DOHH2 (cell line): ENCODE data around the gene WDR48.

Experiments used
- H3F3A ChIP-seq: fragments of 200-600 bp; sonication (generic), shearing (Covaris generic); 2 replicates; pipeline ENCODE4 v1.6.0; 2016; ENCODE audit warnings: antibody characterized with exemption, mild to moderate bottlenecking; ENCODE audit not compliant: control insufficient read depth, insufficient read depth
- H3K27ac ChIP-seq: fragments of 200-600 bp; sonication (generic); 2 replicates; pipeline ENCODE4 v1.5.1; 2014; ENCODE audit warnings: low read depth, mild to moderate bottlenecking, low read length, moderate library complexity
- H3K27me3 ChIP-seq: fragments of 200-600 bp; sonication (generic); 2 replicates; pipeline ENCODE4 v1.6.1; 2014; ENCODE audit warnings: mild to moderate bottlenecking, low read length, mixed read lengths; ENCODE audit not compliant: control insufficient read depth
- H3K36me3 ChIP-seq: fragments of 200-600 bp; sonication (generic); 2 replicates; pipeline ENCODE4 v1.6.1; 2014; ENCODE audit warnings: mild to moderate bottlenecking, low read length, moderate library complexity, mixed read lengths; ENCODE audit not compliant: control insufficient read depth
- H3K4me1 ChIP-seq: fragments of 200-600 bp; sonication (generic); 2 replicates; pipeline ENCODE4 v1.6.1; 2014; ENCODE audit warnings: mild to moderate bottlenecking, low read length, mixed read lengths; ENCODE audit not compliant: control insufficient read depth
- H3K4me2 ChIP-seq: fragments of 200-600 bp; sonication (generic); 2 replicates; pipeline ENCODE4 v1.6.0; 2014; ENCODE audit warnings: mild to moderate bottlenecking, low read length, moderate library complexity
- H3K4me3 ChIP-seq: fragments of 200-600 bp; sonication (generic); 2 replicates; pipeline ENCODE4 v1.5.1; 2014; ENCODE audit warnings: mild to moderate bottlenecking, low read length, mixed read lengths
- H3K79me2 ChIP-seq: fragments of 200-600 bp; sonication (generic); 2 replicates; pipeline ENCODE4 v1.6.1; 2014; ENCODE audit warnings: mild to moderate bottlenecking, low read length, mixed read lengths; ENCODE audit not compliant: control insufficient read depth
- H3K9me2 ChIP-seq: fragments of 200-600 bp; sonication (generic); replicated peaks from 2 replicates; pipeline ENCODE4 v1.6.1; 2014; ENCODE audit warnings: mild to moderate bottlenecking, low read length, mixed read lengths; ENCODE audit not compliant: control insufficient read depth
- H3K9me3 ChIP-seq: fragments of 200-600 bp; sonication (generic); 2 replicates; pipeline ENCODE4 v1.6.1; 2014; ENCODE audit warnings: antibody characterized with exemption, low read length, mixed read lengths; ENCODE audit not compliant: control insufficient read depth, insufficient read depth
- H4K20me1 ChIP-seq: fragments of 200-600 bp; sonication (generic); 2 replicates; pipeline ENCODE4 v1.6.0; 2014; ENCODE audit warnings: low read depth, mild to moderate bottlenecking, antibody characterized with exemption, low read length, moderate library complexity; ENCODE audit not compliant: control insufficient read depth, insufficient read depth
- EZH2phosphoT487 ChIP-seq: fragments of 200-600 bp; sonication (generic); IDR thresholded peaks from 2 replicates; pipeline ENCODE4 v1.6.1; 2017; ENCODE audit warnings: borderline replicate concordance, mild to moderate bottlenecking, antibody characterized with exemption, low read length, moderate library complexity, mixed read lengths
- TF ChIP-seq, protein P1 (sequence below): fragments of 200-600 bp; sonication (generic); IDR thresholded peaks from one replicate; pipeline ENCODE4 v1.5.1; 2014; ENCODE audit warnings: antibody characterized with exemption, mild to moderate bottlenecking, low read depth, low read length; ENCODE audit not compliant: poor library complexity, severe bottlenecking

WDR48 gene

DNA sequence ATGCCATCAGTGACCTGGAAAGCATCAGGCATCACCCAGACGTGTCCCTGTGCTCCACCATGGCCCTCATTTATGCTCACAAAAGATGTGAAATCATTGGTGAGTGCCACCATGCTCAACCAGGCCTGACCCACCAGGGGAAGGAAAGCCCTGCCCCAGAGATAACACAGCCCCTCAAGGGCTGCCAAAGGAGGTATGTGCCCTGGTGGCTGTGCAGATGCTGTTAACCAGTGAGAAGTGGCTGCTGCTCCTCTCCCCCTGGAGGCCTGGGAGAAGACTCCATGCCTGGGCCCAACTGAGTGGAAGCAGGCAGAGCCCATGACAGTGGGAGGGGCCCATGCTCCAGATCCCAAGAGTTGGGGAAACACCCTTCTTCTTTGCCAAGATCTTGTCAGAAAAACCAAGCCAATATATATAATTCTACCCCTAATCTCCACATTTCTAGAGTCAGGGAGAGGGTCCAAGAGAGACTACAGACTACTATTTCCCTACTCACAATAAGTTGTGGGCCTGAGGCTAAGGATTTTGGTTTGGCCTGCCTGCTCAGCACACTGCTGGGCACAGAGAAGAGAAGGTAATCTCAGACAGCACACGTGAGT lies 58.3 kb downstream of the WDR48 start:
- Histone ChIP-seq H3K9me3 (no peaks in the 10 kb centered on the region), H3F3A (peaks cover 16% of the 10 kb centered on the region), H3K27me3 (no peaks in the 10 kb centered on the region), H3K79me2 (peaks cover 24% of the 10 kb centered on the region), H3K27ac (no peak overlapping the region), H3K4me2 (no peak overlapping the region), H3K4me1 (peaks cover 50% of the 10 kb centered on the region), H3K9me2 (no peaks in the 10 kb centered on the region), H3K4me3 (no peak overlapping the region), H3K36me3 (no peaks in the 10 kb centered on the region), H4K20me1 (no peaks in the 10 kb centered on the region)
- TF ChIP-seq, protein P1, sequence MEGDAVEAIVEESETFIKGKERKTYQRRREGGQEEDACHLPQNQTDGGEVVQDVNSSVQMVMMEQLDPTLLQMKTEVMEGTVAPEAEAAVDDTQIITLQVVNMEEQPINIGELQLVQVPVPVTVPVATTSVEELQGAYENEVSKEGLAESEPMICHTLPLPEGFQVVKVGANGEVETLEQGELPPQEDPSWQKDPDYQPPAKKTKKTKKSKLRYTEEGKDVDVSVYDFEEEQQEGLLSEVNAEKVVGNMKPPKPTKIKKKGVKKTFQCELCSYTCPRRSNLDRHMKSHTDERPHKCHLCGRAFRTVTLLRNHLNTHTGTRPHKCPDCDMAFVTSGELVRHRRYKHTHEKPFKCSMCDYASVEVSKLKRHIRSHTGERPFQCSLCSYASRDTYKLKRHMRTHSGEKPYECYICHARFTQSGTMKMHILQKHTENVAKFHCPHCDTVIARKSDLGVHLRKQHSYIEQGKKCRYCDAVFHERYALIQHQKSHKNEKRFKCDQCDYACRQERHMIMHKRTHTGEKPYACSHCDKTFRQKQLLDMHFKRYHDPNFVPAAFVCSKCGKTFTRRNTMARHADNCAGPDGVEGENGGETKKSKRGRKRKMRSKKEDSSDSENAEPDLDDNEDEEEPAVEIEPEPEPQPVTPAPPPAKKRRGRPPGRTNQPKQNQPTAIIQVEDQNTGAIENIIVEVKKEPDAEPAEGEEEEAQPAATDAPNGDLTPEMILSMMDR: no peak
- TF ChIP-seq EZH2phosphoT487: no peak

DNA sequence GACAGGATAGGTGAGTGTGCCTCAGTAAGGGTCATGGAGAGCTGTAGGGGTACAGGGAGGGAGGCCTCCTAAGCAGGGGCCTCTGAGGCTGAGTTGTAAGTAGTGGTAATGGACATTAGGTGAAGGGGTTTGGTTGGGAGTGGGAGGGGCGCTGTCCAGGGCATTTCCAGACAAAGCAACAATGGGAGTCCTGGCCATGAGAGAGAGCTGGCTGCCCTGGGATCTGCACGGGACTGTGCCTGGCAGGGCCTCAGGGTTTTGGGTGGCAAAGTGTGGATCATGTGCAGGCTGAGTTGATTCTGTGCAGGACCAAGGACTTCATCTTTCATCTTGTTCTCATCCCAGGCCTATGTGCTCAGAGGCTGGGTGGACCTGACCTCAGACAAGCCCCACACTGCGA lies 60.3 kb downstream of the WDR48 start:
- no peak for TF ChIP-seq EZH2phosphoT487
- TF ChIP-seq, protein P1: no peak
- Histone ChIP-seq H3K27ac (no peak overlapping the region), H3K9me2 (no peaks in the 10 kb centered on the region), H3K9me3 (no peaks in the 10 kb centered on the region), H3K36me3 (no peaks in the 10 kb centered on the region), H3K27me3 (no peaks in the 10 kb centered on the region), H3K79me2 (peaks cover 5% of the 10 kb centered on the region), H3K4me1 (peaks cover 32% of the 10 kb centered on the region), H3F3A (peaks cover 14% of the 10 kb centered on the region), H4K20me1 (no peaks in the 10 kb centered on the region), H3K4me2 (no peak overlapping the region), H3K4me3 (no peak overlapping the region)

DNA sequence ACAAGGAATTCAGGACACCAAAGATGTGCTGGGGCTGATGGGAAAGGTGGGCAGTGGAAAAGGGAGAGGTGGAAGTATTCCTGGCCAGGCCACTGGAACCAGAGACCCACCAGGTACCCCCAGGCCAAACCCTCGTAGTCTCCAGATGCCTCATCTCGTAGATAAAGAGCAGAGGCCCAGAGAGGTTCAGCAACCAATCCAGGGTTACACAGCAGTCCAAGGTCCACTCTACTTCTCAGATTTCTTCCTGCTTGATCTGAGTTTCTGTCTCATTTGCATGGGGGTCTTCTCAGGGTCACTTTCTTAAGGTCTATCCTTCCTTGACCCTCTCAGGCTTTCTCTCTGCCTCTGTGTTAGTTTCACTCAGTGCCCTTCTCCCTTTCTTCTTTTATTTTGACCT lies 60.7 kb downstream of the WDR48 start:
- Histone ChIP-seq H3K4me3 (no peak overlapping the region), H3K27ac (no peak overlapping the region), H3K79me2 (0 out of 2 replicates have a peak, but pooled peaks cover 1% of the 10 kb centered on the region), H3K27me3 (no peaks in the 10 kb centered on the region), H3K4me2 (no peak overlapping the region), H3K4me1 (peaks cover 31% of the 10 kb centered on the region), H3F3A (peaks cover 14% of the 10 kb centered on the region), H3K9me2 (no peaks in the 10 kb centered on the region), H3K9me3 (no peaks in the 10 kb centered on the region), H3K36me3 (no peaks in the 10 kb centered on the region), H4K20me1 (no peaks in the 10 kb centered on the region)
- no peak for TF ChIP-seq EZH2phosphoT487
- TF ChIP-seq, protein P1: no peak
